Activated CD8-positive, alpha-beta T cell treated with anti-CD3 and anti-CD28 coated beads for 36 hours (primary cell): ENCODE measurements around the gene NEUROD4. TPM values are rescaled to one million over a fixed set of nuclear protein-coding genes. Genes with fewer than 3 reads are reported as not detected.

Experiments
- ATAC-seq: fragments of 200-7000 bp; cut with Tn5 transposase; one replicate; pipeline ENCODE4 v1.10.0; 2021; ENCODE audit warnings: mild to moderate bottlenecking, moderate library complexity
- CTCF ChIA-PET: fragments of 350-600 bp; sonication (Branson Sonifier 250); formaldehyde crosslinking; loops from one replicate; lab custom pipeline; 2021; ENCODE audit warnings: antibody characterized with exemption; lab: Charles Lee
- POLR2A ChIA-PET: fragments of 350-600 bp; sonication (Branson Sonifier 250); formaldehyde crosslinking; loops from one replicate; lab custom pipeline; 2021; ENCODE audit warnings: antibody characterized with exemption; lab: Charles Lee
- DNase-seq: peaks from one replicate; pipeline ENCODE4 v3.0.0-alpha.2; 2020
- H3K27ac Mint-ChIP-seq: one replicate; pipeline ENCODE4 v1.8.0; 2021; ENCODE audit warnings: mild to moderate bottlenecking, mixed read lengths
- H3K27me3 Mint-ChIP-seq: one replicate; pipeline ENCODE4 v1.8.0; 2021; ENCODE audit warnings: mixed read lengths
- H3K36me3 Mint-ChIP-seq: one replicate; pipeline ENCODE4 v1.8.0; 2021; ENCODE audit warnings: low read depth, mixed read lengths
- H3K4me1 Mint-ChIP-seq: one replicate; pipeline ENCODE4 v1.8.0; 2021; ENCODE audit warnings: low read depth, mixed read lengths
- H3K4me3 Mint-ChIP-seq: one replicate; pipeline ENCODE4 v1.8.0; 2021; ENCODE audit warnings: mild to moderate bottlenecking, moderate library complexity, mixed read lengths
- H3K9me3 Mint-ChIP-seq: one replicate; pipeline ENCODE4 v1.8.0; 2021; ENCODE audit warnings: mixed read lengths
- CTCF ChIP-seq: fragments of 200-600 bp; IDR thresholded peaks from one replicate; pipeline ENCODE4 v1.8.0; 2022; ENCODE audit warnings: antibody characterized with exemption, mild to moderate bottlenecking
- intact Hi-C: fragments of 100-400 bp; cut with micrococcal nuclease; formaldehyde crosslinking; loops from one replicate; pipeline ENCODE4 v1.10.0; 2022
- total RNA-seq, 2 experiments: library from RNA; stranded (reverse); gene quantifications; one replicate each; pipeline ENCODE4 v1.2.3, GENCODE V29; 2021

NEUROD4 gene, protein sequence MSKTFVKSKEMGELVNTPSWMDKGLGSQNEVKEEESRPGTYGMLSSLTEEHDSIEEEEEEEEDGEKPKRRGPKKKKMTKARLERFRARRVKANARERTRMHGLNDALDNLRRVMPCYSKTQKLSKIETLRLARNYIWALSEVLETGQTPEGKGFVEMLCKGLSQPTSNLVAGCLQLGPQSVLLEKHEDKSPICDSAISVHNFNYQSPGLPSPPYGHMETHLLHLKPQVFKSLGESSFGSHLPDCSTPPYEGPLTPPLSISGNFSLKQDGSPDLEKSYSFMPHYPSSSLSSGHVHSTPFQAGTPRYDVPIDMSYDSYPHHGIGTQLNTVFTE
- not detected for total RNA-seq

DNA sequence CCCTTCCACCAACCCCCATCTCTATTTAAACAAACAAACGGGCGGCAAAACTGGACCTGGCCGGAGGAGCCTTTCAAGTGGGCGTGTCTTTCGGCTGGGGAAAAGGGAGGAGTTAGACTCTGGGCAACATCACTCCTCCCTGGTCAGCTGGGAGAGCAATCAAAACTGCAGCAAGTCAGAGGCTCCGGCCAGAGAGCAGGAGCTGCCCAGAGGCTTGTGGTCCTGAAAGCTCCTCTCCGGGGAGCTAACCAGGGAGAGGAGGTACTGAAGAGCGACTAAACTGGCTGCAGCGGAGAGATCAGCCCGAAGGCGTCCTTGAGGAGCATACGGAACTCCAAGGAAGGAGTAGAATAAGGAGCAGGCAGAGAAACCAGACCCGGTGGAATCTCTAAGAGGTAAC is at the start of gene NEUROD4:
NEUROD4 (plus strand) TSS at position 191 of the 400 bp plus-strand sequence. CDS start 6,466 bp downstream, outside the sequence.
- POLR2A ChIA-PET: no interaction called here
- Mint-ChIP-seq H3K27me3 (peaks cover 25% of the 10 kb centered on the region), H3K36me3 (no peaks in the 10 kb centered on the region), H3K9me3 (no peaks in the 10 kb centered on the region), H3K4me1 (peaks cover 7% of the 10 kb centered on the region), H3K4me3 (no peak within 1 kb of the TSS), H3K27ac (no peak within 1 kb of the TSS)
- DNase-seq (peak; percentile 36), ATAC-seq (peak; percentile 84)
- CTCF ChIA-PET: interaction anchor here (1.7 to 2.0 kb wide), 3 partner anchors 14 to 52 kb away, joined by 4 to 7 read pairs (median 5); no protein-coding TSS in a partner anchor
- intact Hi-C loops: no loop called here
- TF ChIP-seq CTCF: no peak

- Mint-ChIP-seq H3K4me3 (no peak overlapping the region), H3K4me1 (peaks cover 82% of the 10 kb centered on the region)
- POLR2A ChIA-PET: interaction anchor here (0.7 to 2.5 kb wide), 4 partner anchors 10 to 211 kb away, joined by 3 to 8 read pairs (median 3); no protein-coding TSS in a partner anchor
Measured at GRCh38 chr12:54970741-54971140, 49.0 kb upstream of the NEUROD4 start.

DNA sequence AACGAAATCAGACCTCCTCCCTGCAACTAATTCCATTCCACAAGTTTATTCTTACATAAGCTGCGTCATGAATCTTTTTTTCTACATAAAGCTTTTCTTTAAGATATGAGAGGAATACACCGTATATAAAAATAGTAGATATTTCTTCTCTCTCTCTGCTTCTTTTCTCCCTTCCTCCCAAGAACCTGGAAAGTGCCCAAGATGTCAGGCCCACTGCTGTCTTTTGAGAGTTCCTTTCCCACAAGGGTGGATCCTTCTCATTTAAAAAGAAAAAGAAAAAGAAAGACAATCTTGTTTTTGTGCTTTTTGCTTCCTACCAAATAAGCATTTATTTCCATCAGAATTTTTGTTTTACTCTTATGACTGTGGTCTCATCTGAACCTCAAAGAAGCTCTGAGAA is 46.2 kb upstream of the NEUROD4 start:
- no peak overlapping the region for H3K4me3 Mint-ChIP-seq
- peaks cover 82% of the 10 kb centered on the region for H3K4me1 Mint-ChIP-seq
- H3K27me3 Mint-ChIP-seq: no peaks in the 10 kb centered on the region
- no peaks in the 10 kb centered on the region for H3K9me3 Mint-ChIP-seq
- POLR2A ChIA-PET: interaction anchor here (1.9 kb wide), 1 partner anchor 11 kb away, joined by 8 read pairs; the partner anchor contains the start of gene TESPA1
- CTCF ChIA-PET: interaction anchor here (1.2 to 16.4 kb wide), 5 partner anchors 8 to 99 kb away, joined by 7 to 141 read pairs (median 9); no protein-coding TSS in a partner anchor
- DNase-seq: no peak
- H3K27ac Mint-ChIP-seq: peak overlapping the region; percentile 26
- TF ChIP-seq CTCF: no peak
- peaks cover 79% of the 10 kb centered on the region for H3K36me3 Mint-ChIP-seq
- intact Hi-C loops: no loop called here
- no peak for ATAC-seq

More at GRCh38 chr12:54970741-54971140, 49.0 kb upstream of the NEUROD4 start:
- Mint-ChIP-seq H3K9me3 (no peaks in the 10 kb centered on the region), H3K27me3 (no peaks in the 10 kb centered on the region), H3K27ac (peak overlapping the region; percentile 63), H3K36me3 (peaks cover 80% of the 10 kb centered on the region)
- CTCF ChIA-PET: interaction anchor here (0.7 to 16.4 kb wide), 6 partner anchors 12 to 211 kb away, joined by 3 to 141 read pairs (median 6); no protein-coding TSS in a partner anchor
- ATAC-seq (no peak), DNase-seq (no peak)
- intact Hi-C loops: no loop called here
- no peak for TF ChIP-seq CTCF

DNA sequence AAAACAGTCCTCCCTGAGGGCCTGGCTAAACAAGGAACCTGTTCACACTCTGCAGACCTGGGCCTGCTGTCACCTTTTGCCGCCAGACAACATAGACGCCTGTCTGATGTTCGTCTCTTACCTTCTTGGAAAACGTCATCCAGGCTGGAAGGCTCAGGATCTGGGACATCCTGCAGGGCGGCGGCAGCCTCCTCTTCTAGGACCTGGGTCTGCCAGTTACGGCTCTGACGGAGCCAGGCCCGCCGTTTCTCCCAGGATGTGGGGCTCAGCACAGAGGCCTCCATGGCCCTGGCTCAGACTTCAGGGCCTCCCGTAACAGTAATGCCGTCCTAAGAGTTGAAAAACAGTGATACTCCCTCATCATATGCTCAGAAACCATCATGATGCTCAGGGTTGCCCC is 45.5 kb upstream of the NEUROD4 start:
- H3K9me3 Mint-ChIP-seq: no peaks in the 10 kb centered on the region

More for the DNA sequence above, 45.5 kb upstream of the NEUROD4 start:
- no peak for TF ChIP-seq CTCF
- peaks cover 86% of the 10 kb centered on the region for H3K4me1 Mint-ChIP-seq
- DNase-seq (no peak), ATAC-seq (no peak)
- ChIA-PET CTCF (interaction anchor here (1.2 to 16.4 kb wide), 6 partner anchors 9 to 98 kb away, joined by 7 to 141 read pairs (median 10); no protein-coding TSS in a partner anchor), POLR2A (interaction anchor here (1.9 kb wide), 1 partner anchor 10 kb away, joined by 8 read pairs; the partner anchor contains the start of gene TESPA1)
- intact Hi-C loops: no loop called here
- peaks cover 85% of the 10 kb centered on the region for H3K36me3 Mint-ChIP-seq
- H3K27me3 Mint-ChIP-seq: no peaks in the 10 kb centered on the region
- H3K27ac Mint-ChIP-seq: peak overlapping the region; percentile 80
- H3K4me3 Mint-ChIP-seq: no peak overlapping the region
